Motor neuron (in vitro differentiated cells): Measurements from ENCODE around the gene KISS1R. TPM values are rescaled to one million over a fixed set of nuclear protein-coding genes. Genes with fewer than 3 reads are reported as not detected.
"Not testable (repeated sequence)": the region's sequence is repeated elsewhere in the genome, so short reads cannot be mapped to it uniquely, and the experiment has no call there.

Source experiments
- ATAC-seq, 8 experiments: fragments of 200-7000 bp; cut with Tn5 transposase; replicated peaks in 6 of 8; 2 replicates each; pipeline ENCODE4 v1.8.0; 2021; ENCODE audit warnings: mild to moderate bottlenecking in 8 of 8, moderate library complexity in 8 of 8
- H3K27ac ChIP-seq, 2 donors: fragments of 250-450 bp; sonication (Bioruptor Pico); 2 replicates each; pipeline ENCODE4 v1.9.0; 2021; ENCODE audit warnings: antibody characterized with exemption in 2 of 2, mild to moderate bottlenecking in 2 of 2, moderate library complexity in 1 of 2
- H3K4me1 ChIP-seq, 2 donors: fragments of 250-450 bp; sonication (Bioruptor Pico); replicated peaks in 1 of 2; 2 replicates each; pipeline ENCODE4 v1.6.1; 2021; ENCODE audit warnings: antibody characterized with exemption in 2 of 2, mild to moderate bottlenecking in 2 of 2, moderate library complexity in 1 of 2
- H3K4me3 ChIP-seq, 5 donors: fragments of 250-450 bp; sonication (Bioruptor Pico); 2 replicates each; pipeline ENCODE4 v1.9.0; 2021; ENCODE audit warnings: antibody characterized with exemption in 5 of 5, mild to moderate bottlenecking in 5 of 5, moderate library complexity in 4 of 5
- WGBS, 10 experiments: fragments of 450-650 bp; shearing (Covaris generic); methylation state at CpG; one replicate each; pipeline ENCODE4 v1.0.0; 2022; 5-methylcytosine and 5-hydroxymethylcytosine counted together
- in situ Hi-C, 9 experiments: fragments of 400-800 bp; cut with MboI; loops; one replicate each; pipeline ENCODE4 v1.15.0; 2021; ENCODE audit warnings: low sequenced_read_pairs in 9 of 9, low pct_unique_long_range_greater_than_20kb in 2 of 9; ENCODE audit not compliant: unreplicated experiment in 9 of 9
- total RNA-seq, 8 experiments: library from RNA; unstranded; fragments of 300-600 nt; gene quantifications; 2 replicates each; pipeline versions ENCODE4 v1.2.3 to v1.2.4, GENCODE V29; 2022

Gene KISS1R
- total RNA-seq, 8 experiments from 2014 or later, result 0.24 to 2.1 (median 0.64) TPM; not detected in 1

- WGBS, 10 experiments, result 90 to 100% (median 96%) methylated on average over 1 to 5 of the region's 14 CpGs; no CpG with 5 or more reads in 5 of the 10 experiments
- peak overlapping the region in 1 of 2 donors; percentile 42 for H3K27ac ChIP-seq
- no peak for ATAC-seq
- peaks cover 33 to 49% of the 10 kb centered on the region in 2 donors for H3K4me1 ChIP-seq
- no peak overlapping the region for H3K4me3 ChIP-seq
- in situ Hi-C loops, result no loop called here
Measured at GRCh38 chr19:952049-952679, 35.0 kb downstream of the KISS1R start.

- Histone ChIP-seq H3K27ac (peak overlapping the region in 1 of 2 donors; percentile 42), H3K4me1 (peaks cover 34 to 53% of the 10 kb centered on the region in 2 donors), H3K4me3 (no peak overlapping the region)
- WGBS, 10 experiments, result no CpG with 5 or more reads among the region's 21 CpGs
- ATAC-seq, result peak in 2 of 8 experiments; percentile 15 to 20
- in situ Hi-C loops, result no loop called here
Measured at GRCh38 chr19:952680-953444, 35.7 kb downstream of the KISS1R start.

DNA sequence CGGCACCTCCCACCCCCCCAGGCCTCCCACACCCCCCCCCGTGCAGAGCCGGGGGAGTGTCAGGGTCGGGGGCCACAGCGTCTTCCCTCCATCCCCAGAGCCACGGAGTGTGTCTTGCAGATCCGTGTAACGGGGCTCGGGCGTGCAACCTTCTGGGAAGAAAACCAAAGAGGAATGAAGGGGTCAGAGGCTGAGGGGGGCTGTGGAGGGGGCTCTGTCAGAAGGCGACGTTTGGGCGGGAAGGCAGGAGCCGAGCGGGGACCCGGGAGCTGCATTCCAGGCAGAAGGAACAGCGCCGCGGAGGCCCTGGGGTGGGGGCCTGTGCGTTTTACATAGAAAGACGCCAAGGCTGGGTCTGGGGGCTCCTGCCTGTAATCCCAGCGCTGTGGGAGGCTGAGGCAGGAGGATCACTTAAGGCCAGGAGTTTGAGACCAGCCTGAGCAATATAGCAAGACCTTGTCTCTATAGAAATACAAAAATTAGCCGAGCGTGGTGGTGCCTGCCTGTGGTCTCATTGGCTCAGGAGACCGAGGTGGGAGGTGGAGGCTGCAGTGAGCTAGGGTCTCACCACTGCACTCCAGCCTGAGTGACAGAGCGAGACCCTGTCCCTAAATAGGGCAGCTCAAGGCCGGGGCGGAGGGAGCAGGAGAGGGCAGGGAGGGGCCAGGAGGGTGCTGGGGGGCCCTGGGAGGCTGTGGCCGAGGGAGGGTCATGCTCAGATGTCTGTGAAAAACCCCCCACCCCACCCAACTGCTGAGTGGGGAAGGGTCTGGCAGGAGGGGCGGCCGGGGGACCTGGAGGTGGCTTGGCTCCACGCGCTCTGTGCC, 36.5 kb downstream of the KISS1R start:
- WGBS, 10 experiments, result 33 to 73% methylated on average over 1 to 3 of the region's 33 CpGs; no CpG with 5 or more reads in 8 of the 10 experiments
- H3K27ac ChIP-seq, result peak overlapping the region in 1 of 2 donors; percentile 42
- peak in 2 of 8 experiments; percentile 5 to 6 for ATAC-seq
- no peak overlapping the region for H3K4me3 ChIP-seq
- in situ Hi-C loops, result no loop called here
- peaks cover 34 to 53% of the 10 kb centered on the region in 2 donors for H3K4me1 ChIP-seq

- ATAC-seq, result no peak
- in situ Hi-C loops, result no loop called here
- Histone ChIP-seq H3K4me1 (peaks cover 34 to 53% of the 10 kb centered on the region in 2 donors), H3K27ac (no peak overlapping the region), H3K4me3 (no peak overlapping the region)
- WGBS, 10 experiments, result 88 to 100% (median 100%) methylated on average over 1 to 5 of the region's 14 CpGs; no CpG with 5 or more reads in 6 of the 10 experiments
Measured at GRCh38 chr19:954272-954671, 37.1 kb downstream of the KISS1R start.

- in situ Hi-C loops, result no loop called here
- peak overlapping the region in 1 of 2 donors; percentile 45 for H3K27ac ChIP-seq
- 30 to 81% (median 60%) methylated on average over 2 to 3 of the region's 43 CpGs; no CpG with 5 or more reads in 7 of the 10 experiments for WGBS, 10 experiments
- no peak overlapping the region for H3K4me3 ChIP-seq
- H3K4me1 ChIP-seq, result peaks cover 34 to 53% of the 10 kb centered on the region in 2 donors
- peak in 1 of 8 experiments; percentile 15 for ATAC-seq
Measured at GRCh38 chr19:954672-955494, 37.8 kb downstream of the KISS1R start.

DNA sequence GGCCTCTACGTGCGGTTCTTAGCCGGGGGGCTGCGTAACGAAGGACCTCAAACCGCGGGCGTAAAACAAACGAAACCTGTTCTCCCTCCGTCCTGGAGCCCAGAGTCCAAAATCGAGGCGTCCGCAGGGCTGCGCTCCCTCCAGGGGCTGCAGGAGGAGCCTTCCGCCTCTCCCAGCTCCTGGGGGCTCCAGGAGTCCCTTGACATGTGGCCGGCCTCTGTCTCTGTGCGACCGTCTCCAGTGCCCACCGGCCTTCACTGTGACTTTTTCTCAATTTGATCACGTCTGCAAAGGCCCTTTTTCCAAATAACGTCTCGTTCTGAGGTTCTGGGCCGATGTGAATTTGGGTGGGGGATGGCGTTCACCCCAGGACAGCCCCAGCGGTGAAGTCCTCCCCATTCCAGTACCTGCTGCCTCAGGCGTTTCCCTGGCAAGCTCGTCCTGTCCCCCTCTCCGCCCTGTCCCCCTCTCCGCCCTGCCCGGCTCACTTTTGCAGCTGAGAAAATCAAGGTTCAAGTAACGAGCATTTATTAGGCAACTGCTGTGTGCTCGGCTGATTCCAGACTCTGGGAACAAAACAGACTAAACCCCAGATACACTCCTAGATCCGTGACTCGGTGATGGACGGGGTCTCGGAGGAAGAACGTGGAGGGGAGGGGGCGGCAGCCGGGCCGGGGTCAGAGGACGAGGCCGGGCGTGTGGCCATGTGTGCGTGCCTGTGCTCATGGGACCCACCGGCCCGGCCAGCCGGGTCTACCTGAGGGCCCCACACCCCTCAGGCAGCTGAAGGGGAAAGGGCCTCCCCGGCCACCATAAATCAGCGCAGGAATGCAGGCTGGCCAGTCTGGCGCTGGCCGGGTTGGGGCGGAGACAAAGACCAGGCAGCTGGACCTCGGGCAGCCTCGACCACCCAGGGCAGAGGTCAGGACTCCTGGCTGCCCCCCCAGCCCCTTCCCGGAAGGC, 39.0 kb downstream of the KISS1R start:
- Histone ChIP-seq H3K27ac (peak overlapping the region; percentile 47 to 66), H3K4me1 (peaks cover 34 to 58% of the 10 kb centered on the region in 2 donors), H3K4me3 (peak overlapping the region in 1 of 5 donors; percentile 12)
- in situ Hi-C loops, result no loop called here
- WGBS, 10 experiments, result 20 to 95% (median 60%) methylated on average over 1 to 12 of the region's 55 CpGs; no CpG with 5 or more reads in 5 of the 10 experiments
- ATAC-seq, result peak in 5 of 8 experiments; percentile 56 to 69 (median 61)

DNA sequence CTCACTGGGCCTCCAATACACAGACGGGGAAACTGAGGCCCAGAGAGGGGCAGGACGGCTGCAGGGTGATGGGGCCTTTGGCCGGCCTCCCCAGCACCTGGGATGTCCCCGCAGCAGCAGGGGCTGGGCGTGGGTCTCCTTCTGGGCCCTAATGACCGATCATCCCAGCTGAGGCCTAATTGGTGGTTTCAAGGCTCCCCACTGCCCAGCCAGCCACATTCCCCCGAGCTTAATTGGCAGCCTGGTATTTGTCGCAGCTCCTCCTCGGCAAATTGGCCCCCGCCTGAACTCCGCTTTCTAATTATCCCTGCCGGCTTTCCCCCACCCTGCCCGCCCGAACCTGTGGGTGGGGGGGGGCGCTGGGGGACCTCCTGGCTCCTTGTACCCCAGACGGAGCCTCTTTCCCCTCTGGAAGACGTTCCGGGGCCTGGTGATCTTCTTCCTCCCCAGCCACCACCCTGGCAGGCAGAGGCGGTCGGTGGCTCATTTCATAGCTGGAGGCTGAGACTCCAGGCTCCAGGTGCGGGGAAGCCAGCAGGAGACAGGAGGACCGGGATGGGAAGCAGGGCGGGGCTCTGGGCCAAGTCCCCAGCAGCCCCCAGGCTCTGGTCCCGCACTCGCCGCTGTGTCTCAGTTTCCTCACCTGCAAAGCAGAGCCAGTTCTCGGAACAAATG, 39.8 kb downstream of the KISS1R start:
- peak overlapping the region in 1 of 5 donors; percentile 12 for H3K4me3 ChIP-seq
- ATAC-seq, result peak in 6 of 8 experiments; percentile 33 to 63 (median 55)
- peaks cover 34 to 66% of the 10 kb centered on the region in 2 donors for H3K4me1 ChIP-seq
- in situ Hi-C loops, result no loop called here
- peak overlapping the region; percentile 47 to 66 for H3K27ac ChIP-seq
- no CpG with 5 or more reads among the region's 27 CpGs for WGBS, 10 experiments

DNA sequence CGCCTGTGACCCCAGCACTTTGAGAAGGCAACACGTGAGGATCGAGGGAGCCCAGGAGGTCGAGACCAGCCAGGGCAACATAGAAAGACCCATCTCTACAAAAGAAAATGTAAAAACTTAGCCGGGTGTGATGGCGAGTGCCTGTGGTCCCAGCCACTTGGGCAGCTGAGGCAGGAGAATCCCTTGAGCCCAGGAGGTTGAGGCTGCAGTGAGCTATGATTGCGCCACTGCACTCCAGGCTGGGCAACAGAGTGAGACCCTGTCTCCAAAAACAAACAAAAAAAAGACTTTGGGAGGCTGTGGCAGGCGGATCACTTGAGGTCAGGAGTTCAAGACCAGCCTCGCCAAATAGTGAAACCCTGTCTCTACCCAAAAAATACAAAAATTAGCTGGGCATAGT, 40.4 kb downstream of the KISS1R start:
- H3K4me3 ChIP-seq, ATAC-seq, in situ Hi-C loops: not testable (repeated sequence)
- 80 to 100% (median 83%) methylated on average over 1 to 4 of the region's 9 CpGs; no CpG with 5 or more reads in 5 of the 10 experiments for WGBS, 10 experiments
- peaks cover 32 to 70% of the 10 kb centered on the region in 2 donors for H3K4me1 ChIP-seq
- H3K27ac ChIP-seq, result peak overlapping the region in 1 of 2 donors; percentile 66

- no peak for ATAC-seq
- Histone ChIP-seq H3K27ac (no peak overlapping the region), H3K4me3 (no peak overlapping the region), H3K4me1 (peaks cover 21 to 55% of the 10 kb centered on the region in 2 donors)
- in situ Hi-C loops, result no loop called here
- 20 to 100% (median 93%) methylated on average over 1 to 24 of the region's 36 CpGs; no CpG with 5 or more reads in 2 of the 10 experiments for WGBS, 10 experiments
Measured at GRCh38 chr19:958967-959855, 42.1 kb downstream of the KISS1R start.

- no peak for ATAC-seq
- Histone ChIP-seq H3K27ac (no peak overlapping the region), H3K4me3 (no peak overlapping the region), H3K4me1 (peaks cover 21 to 47% of the 10 kb centered on the region in 2 donors)
- in situ Hi-C loops, result no loop called here
- WGBS, 10 experiments, result 73 to 100% (median 90%) methylated on average over 1 to 3 of the region's 12 CpGs; no CpG with 5 or more reads in 7 of the 10 experiments
Measured at GRCh38 chr19:960020-960419, 42.9 kb downstream of the KISS1R start.
